ENCODE data around the gene SLC6A11.

The SLC6A11 gene

GRCh38 chr3:10951295-10951926, 135.4 kb downstream of the SLC6A11 start:
- TF ChIP-seq CTCF (IDR thresholded peaks at IDR 0.05; ENCODE audit: insufficient read depth, missing control alignments): no peak
- DNase-seq (ENCODE audit: insufficient read length, low spot score): no peak
- no peak for FAIRE-seq

DNA sequence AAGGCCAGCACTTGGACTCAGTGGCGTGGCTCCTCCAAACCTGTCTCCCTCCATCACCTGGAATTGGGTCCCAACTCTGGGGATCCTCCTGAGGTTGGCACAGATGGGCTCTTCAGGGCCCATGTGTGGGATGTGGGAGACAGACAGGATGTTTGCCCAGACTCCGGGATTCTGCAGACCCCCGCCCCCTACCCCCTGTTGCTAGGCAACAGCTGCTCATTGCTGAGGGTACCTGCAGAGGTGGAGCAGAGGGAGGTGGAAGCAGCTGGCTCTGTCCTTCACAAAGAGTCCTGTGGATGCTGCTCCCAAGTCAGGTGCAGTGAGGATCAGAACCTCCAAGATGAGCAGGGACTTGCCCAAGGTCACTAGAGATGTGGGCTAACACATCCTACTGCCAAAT, 136.5 kb downstream of the SLC6A11 start:
- DNase-seq (ENCODE audit: insufficient read length, low spot score) (no peak), FAIRE-seq (no peak)
- TF ChIP-seq CTCF (IDR thresholded peaks at IDR 0.05; ENCODE audit: insufficient read depth, missing control alignments): no peak

GRCh38 chr3:10954740-10955139, 138.7 kb downstream of the SLC6A11 start:
- DNase-seq (ENCODE audit: insufficient read length, low spot score) (no peak), FAIRE-seq (no peak)
- TF ChIP-seq CTCF (IDR thresholded peaks at IDR 0.05; ENCODE audit: insufficient read depth, missing control alignments): no peak

DNA sequence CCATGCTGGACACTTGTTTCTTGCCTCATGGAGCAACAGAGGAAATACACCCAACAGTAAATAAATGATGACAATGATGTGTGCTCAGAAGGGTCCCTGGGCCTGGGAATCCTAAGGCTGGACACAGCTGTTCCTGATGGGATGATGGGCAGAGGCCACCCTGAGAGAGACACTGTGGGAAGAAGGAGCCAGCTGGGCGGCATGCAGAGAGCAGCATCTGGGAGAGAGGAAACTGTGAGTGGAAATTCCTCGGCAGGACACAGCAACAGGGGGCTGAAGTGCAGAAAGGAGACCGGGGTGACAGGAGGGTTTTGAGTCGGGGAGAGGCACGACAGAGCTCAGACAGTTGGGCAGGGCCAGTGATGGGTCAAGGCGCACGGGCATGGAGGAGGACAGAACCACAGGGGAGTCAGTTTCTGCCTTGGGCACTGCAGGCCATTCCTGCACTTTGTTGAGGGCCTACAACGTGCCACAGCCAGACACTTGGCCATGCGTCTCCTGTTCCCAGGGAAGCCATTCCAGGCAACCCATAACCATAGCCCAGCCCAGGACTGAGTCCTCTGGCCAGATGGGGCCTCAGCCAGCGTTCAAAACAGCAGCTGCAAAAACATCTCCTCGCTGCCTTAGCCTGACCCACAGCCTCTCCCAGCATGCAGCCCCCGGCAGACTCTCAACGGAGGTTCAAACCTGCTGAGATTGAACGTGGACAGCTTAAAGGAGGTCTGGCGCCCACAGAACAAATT, 139.9 kb downstream of the SLC6A11 start:
- DNase-seq (ENCODE audit: insufficient read length, low spot score) (no peak), FAIRE-seq (no peak)
- no peak for TF ChIP-seq CTCF (IDR thresholded peaks at IDR 0.05; ENCODE audit: insufficient read depth, missing control alignments)

DNA sequence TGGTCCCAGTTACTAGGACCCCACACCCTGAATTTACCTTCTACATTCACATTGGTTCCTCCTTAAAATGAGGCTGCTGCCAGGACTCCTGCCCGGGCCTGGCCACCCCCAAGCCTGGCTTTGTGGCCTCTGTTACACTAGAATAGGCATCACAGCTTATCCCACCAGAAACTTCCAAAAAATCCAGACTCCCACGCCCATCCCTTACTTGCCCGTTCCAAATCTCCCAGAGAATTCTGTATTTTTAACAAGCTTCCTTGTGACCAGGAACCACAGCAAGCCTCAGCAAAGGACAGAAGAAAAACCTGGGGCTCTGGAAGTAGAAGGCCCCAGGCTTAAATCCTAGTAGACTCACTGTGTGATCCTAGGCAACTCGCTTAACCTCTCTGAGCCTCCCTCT, 140.5 kb downstream of the SLC6A11 start:
- FAIRE-seq (no peak), DNase-seq (ENCODE audit: insufficient read length, low spot score) (no peak)
- TF ChIP-seq CTCF (IDR thresholded peaks at IDR 0.05; ENCODE audit: insufficient read depth, missing control alignments): no peak

GRCh38 chr3:10956986-10957385, 141.0 kb downstream of the SLC6A11 start:
- no peak for TF ChIP-seq CTCF (IDR thresholded peaks at IDR 0.05; ENCODE audit: insufficient read depth, missing control alignments)
- FAIRE-seq: no peak

More at GRCh38 chr3:10956986-10957385, 141.0 kb downstream of the SLC6A11 start:
- no peak for DNase-seq (ENCODE audit: insufficient read length, low spot score)

All from D721Med (cell line).